Measurements from ENCODE around the gene PACS2.

The PACS2 gene

DNA sequence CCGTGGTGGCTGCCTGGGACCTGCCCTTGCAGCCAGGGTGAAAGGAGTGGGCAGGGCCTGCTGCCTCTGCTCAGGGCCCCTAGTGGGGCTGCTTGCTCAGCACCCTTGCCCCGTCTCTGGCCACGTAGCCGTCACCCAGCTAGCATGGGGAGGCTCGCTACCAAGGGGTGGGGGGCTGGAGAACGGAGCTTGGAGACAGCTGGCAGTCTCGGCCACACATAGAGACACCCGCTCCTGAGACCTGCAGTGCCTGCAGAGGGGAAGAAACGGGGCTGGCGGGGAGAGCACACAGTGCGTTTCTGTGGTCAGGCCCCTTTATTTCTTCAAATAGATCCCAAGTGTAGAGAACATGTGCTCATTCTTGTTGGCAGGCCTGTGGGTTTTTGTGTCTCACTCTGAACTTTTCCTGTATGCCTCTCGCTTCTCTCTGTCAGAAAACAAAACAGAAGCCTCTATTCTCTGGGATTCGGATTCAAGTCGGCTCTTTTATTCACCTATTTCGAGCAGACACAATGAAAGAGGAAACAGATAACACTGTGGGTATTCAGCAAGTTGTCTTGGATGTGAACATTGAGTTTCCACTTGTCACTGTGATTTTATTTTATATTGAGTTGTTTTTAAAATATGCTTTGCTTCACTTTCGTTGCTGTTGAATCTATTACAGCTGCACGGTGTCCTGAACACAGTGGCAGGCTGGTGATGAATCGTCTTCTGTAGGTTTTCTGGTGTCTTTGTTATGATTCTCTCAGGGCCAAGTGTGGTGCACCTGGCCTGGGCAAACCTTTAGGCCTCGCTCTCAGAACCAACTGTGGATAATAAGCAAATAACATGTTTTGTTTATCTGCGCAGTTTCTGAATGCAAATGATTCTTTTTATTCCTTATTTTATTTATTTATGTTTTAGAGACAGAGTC, 26.5 kb downstream of the PACS2 start:
- TF ChIP-seq, protein P1, sequence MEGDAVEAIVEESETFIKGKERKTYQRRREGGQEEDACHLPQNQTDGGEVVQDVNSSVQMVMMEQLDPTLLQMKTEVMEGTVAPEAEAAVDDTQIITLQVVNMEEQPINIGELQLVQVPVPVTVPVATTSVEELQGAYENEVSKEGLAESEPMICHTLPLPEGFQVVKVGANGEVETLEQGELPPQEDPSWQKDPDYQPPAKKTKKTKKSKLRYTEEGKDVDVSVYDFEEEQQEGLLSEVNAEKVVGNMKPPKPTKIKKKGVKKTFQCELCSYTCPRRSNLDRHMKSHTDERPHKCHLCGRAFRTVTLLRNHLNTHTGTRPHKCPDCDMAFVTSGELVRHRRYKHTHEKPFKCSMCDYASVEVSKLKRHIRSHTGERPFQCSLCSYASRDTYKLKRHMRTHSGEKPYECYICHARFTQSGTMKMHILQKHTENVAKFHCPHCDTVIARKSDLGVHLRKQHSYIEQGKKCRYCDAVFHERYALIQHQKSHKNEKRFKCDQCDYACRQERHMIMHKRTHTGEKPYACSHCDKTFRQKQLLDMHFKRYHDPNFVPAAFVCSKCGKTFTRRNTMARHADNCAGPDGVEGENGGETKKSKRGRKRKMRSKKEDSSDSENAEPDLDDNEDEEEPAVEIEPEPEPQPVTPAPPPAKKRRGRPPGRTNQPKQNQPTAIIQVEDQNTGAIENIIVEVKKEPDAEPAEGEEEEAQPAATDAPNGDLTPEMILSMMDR (conservative IDR thresholded peaks at IDR 0.05; ENCODE audit: low read depth): no peak
- no peak overlapping the region for H3K27ac ChIP-seq
- no peak for DNase-seq (ENCODE audit: low spot score)
- POLR2A ChIA-PET (ENCODE audit: low non-redundant PET): no interaction called here
- CTCF ChIA-PET: interaction anchor here (0.6 kb wide), 1 partner anchor 11 kb away, joined by 4 read pairs; no protein-coding TSS in a partner anchor

DNA sequence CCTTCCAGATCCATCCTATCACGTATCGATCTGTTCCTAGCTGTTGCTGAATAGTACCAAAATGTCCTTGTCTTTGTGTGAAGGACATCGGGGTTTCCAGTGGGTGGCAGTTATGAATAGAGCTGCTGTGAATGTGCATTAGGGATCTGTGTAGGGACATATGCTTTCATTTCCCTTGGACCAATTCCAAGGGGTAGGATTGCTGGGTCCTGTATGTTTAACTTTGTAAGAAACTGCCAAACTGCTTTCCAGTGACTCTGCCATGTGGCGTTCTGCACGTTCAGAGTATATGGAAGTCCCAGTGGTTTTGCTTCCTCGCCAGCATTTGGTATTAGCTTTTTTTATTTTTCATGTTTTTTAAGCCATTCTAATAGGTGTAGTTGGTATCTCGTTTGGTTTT, 28.6 kb downstream of the PACS2 start:
- no peak overlapping the region for H3K27ac ChIP-seq
- ChIA-PET POLR2A (ENCODE audit: low non-redundant PET) (no interaction called here), CTCF (interaction anchor here (0.5 to 0.9 kb wide), 4 partner anchors 9 to 256 kb away, joined by 3 to 7 read pairs (median 6); no protein-coding TSS in a partner anchor)
- DNase-seq (ENCODE audit: low spot score): no peak
- TF ChIP-seq, protein P1 (conservative IDR thresholded peaks at IDR 0.05; ENCODE audit: low read depth): no peak

DNA sequence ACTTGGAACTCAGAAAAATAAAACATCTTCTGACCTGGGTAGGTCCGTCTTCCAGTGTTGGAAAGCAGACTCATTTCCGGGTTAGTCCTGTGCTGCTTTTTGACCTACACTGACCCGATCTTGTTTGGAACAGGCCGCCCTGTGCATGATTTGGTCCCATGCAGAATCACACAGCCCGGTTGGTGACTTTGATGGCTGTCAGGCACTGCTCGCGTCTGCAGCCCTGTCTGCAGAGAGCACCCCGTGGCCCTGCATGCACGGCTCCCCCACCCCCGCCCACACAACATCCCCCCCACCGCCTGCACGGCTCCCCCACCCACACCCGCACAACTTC, 31.6 kb downstream of the PACS2 start:
- TF ChIP-seq, protein P1 (conservative IDR thresholded peaks at IDR 0.05; ENCODE audit: low read depth): no peak
- ChIA-PET POLR2A (ENCODE audit: low non-redundant PET) (no interaction called here), CTCF (no interaction called here)
- no peak overlapping the region for H3K27ac ChIP-seq
- no peak for DNase-seq (ENCODE audit: low spot score)

DNA sequence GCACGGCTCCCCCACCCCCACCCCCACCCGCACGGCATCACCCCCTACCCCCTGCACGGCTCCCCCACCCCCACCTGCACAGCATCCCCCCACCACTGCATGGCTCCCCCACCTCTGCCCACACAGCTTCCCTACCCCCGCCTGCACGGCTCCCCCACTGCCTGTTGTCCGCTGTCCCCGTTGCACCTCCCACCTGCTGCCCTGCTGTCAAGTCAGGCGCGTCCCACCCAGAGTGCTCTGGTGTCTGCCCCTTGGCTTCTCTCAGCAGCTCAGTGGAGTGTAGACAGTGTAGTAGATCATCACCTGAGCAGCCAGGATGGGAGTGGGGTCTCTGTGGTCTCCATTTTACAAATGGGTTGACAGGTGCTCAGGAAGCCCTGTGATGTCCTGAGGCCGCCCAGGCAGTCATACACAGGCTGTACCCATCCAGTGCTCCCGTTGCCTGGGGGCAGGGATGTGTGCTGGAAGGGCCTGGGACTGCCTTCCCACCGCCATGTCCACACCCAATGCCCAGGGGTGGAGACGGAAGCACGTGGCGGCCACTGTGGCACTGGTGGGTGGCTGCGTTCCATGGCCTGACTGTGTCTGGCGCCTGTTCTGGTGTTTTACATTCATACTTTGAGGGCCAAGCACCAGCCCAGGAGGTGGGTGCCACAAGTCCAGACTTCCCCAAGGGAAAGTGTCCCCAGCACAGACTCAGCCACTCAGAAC, 32.5 kb downstream of the PACS2 start:
- TF ChIP-seq, protein P1 (conservative IDR thresholded peaks at IDR 0.05; ENCODE audit: low read depth): no peak
- CTCF ChIA-PET: no interaction called here

DNA sequence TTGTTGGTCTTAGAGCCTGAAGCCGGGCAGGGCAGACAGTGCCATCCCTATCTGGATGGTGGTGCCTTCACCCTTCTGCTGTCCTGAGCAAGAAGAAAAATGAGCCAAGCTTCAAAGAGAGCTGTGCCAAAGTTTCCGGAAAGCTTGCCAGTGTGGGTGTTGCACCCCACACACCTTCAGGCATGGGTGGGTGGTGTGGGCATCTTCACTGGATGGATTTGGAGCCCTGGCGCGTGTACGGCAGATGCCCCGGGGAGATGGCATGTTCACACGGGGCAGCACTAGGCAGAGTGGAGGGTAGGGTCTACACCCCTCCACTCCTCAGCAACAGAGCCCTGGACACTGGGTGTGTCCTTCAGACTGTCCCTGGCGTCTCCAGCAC, 33.0 kb downstream of the PACS2 start:
- TF ChIP-seq, protein P1 (conservative IDR thresholded peaks at IDR 0.05; ENCODE audit: low read depth): no peak
- H3K27ac ChIP-seq: peak overlapping the region; percentile 6
- ChIA-PET POLR2A (ENCODE audit: low non-redundant PET) (no interaction called here), CTCF (no interaction called here)
- DNase-seq (ENCODE audit: low spot score): no peak

More for the DNA sequence above, 32.5 kb downstream of the PACS2 start:
- no peak for DNase-seq (ENCODE audit: low spot score)
- POLR2A ChIA-PET (ENCODE audit: low non-redundant PET): no interaction called here
- peak overlapping the region; percentile 6 for H3K27ac ChIP-seq

DNA sequence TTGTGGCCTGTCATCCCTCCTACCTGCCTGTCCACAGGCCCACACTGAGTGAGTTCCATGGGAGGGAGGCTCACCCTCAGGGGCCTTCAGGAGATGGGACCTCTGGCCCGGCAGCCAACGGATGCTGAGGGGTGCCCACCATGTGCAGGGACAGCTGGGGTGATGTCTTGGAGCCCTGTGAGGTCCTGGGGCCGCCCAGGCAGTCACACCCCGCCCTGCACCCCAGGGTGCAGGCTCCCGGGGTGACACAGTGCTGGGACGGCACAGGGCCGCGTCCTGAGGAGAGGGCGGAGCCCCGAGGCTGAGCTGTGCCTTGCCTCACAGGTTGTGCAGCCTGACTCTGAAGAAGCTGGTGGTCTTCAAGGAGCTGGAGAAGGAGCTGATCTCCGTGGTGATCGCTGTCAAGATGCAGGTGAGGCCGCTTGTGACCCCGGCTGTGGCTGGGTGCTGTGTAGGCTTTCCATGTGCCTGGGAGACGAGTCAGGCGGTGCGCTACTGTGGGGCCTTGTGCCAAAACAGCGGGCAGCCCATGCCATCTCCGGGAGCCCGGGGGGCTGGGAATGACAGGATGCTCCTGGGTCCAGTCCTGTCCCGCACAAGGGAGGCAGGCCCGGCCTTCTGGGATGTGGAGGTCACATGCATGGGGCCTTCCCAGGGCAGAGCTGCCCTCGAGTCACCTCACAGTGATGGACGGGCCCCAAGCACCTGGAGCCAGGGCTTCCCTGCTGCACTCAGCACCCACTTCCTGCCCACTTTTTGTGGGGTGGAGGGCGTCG, 33.8 kb downstream of the PACS2 start:
- CTCF ChIA-PET: interaction anchor here (0.5 kb wide), 1 partner anchor 67 kb away, joined by 3 read pairs; no protein-coding TSS in a partner anchor
- peak overlapping the region; percentile 6; the same call in 1 of the 2 replicates for H3K27ac ChIP-seq
- TF ChIP-seq, protein P1 (conservative IDR thresholded peaks at IDR 0.05; ENCODE audit: low read depth): no peak
- no peak for DNase-seq (ENCODE audit: low spot score)
- POLR2A ChIA-PET (ENCODE audit: low non-redundant PET): no interaction called here
